WTC11 (cell line): ENCODE measurements around the gene TMEM81.

Source experiments
- CBFB ChIP-seq: sonication (generic); formaldehyde crosslinking; IDR thresholded peaks from 2 replicates; pipeline ENCODE4 v1.8.1; 2022; ENCODE audit warnings: mild to moderate bottlenecking, low read depth, missing genetic modification reagents
- E2F5 ChIP-seq: sonication (generic); formaldehyde crosslinking; IDR thresholded peaks from 2 replicates; pipeline ENCODE4 v1.8.1; 2022; ENCODE audit warnings: mild to moderate bottlenecking, moderate library complexity, missing genetic modification reagents
- NFYB ChIP-seq: sonication (generic); formaldehyde crosslinking; conservative IDR thresholded peaks from 2 replicates; pipeline ENCODE4 v1.8.0; 2022; ENCODE audit warnings: low read depth, missing genetic modification reagents
- NR2C2 ChIP-seq: sonication (generic); formaldehyde crosslinking; IDR thresholded peaks from 2 replicates; pipeline ENCODE4 v1.8.0; 2022; ENCODE audit warnings: mild to moderate bottlenecking, missing genetic modification reagents
- ZNF121 ChIP-seq: sonication (generic); formaldehyde crosslinking; IDR thresholded peaks from 2 replicates; pipeline ENCODE4 v1.8.0; 2023; ENCODE audit warnings: missing genetic modification reagents
- ZNF317 ChIP-seq: sonication (generic); formaldehyde crosslinking; IDR thresholded peaks from 2 replicates; pipeline ENCODE4 v1.8.1; 2023; ENCODE audit warnings: low read depth, mild to moderate bottlenecking, moderate library complexity, missing genetic modification reagents, borderline replicate concordance
- ZNF416 ChIP-seq: fragments of 250-450 bp; sonication (Bioruptor Pico); IDR thresholded peaks from 2 replicates; pipeline ENCODE4 v1.9.0; 2021; ENCODE audit warnings: mild to moderate bottlenecking, inconsistent platforms
- ZNF512 ChIP-seq: sonication (generic); formaldehyde crosslinking; IDR thresholded peaks from 2 replicates; pipeline ENCODE4 v1.8.1; 2022; ENCODE audit warnings: missing genetic modification reagents, borderline replicate concordance
- TF ChIP-seq, protein P1 (sequence below): sonication (generic); formaldehyde crosslinking; IDR thresholded peaks from 2 replicates; pipeline ENCODE4 v1.8.0; 2022; ENCODE audit warnings: mild to moderate bottlenecking, missing genetic modification reagents
- TF ChIP-seq, protein P2 (sequence below): fragments of 200-600 bp; IDR thresholded peaks from 2 replicates; pipeline ENCODE4 v1.8.0; 2022; ENCODE audit warnings: antibody characterized with exemption
- TF ChIP-seq, protein P3 (sequence below): sonication (generic); formaldehyde crosslinking; IDR thresholded peaks from 2 replicates; pipeline ENCODE4 v1.8.1; 2023; ENCODE audit warnings: mild to moderate bottlenecking, missing genetic modification reagents, moderate library complexity
- TF ChIP-seq, protein P4 (sequence below): sonication (generic); formaldehyde crosslinking; IDR thresholded peaks from 2 replicates; pipeline ENCODE4 v1.8.0; 2022; ENCODE audit warnings: mild to moderate bottlenecking, missing genetic modification reagents
- TF ChIP-seq, protein P5 (sequence below): sonication (generic); formaldehyde crosslinking; IDR thresholded peaks from 2 replicates; pipeline ENCODE4 v1.8.0; 2022; ENCODE audit warnings: missing genetic modification reagents

GRCh38 chr1:205071801-205072200 lies 12.5 kb downstream of the TMEM81 start:
- TF ChIP-seq, protein P1, sequence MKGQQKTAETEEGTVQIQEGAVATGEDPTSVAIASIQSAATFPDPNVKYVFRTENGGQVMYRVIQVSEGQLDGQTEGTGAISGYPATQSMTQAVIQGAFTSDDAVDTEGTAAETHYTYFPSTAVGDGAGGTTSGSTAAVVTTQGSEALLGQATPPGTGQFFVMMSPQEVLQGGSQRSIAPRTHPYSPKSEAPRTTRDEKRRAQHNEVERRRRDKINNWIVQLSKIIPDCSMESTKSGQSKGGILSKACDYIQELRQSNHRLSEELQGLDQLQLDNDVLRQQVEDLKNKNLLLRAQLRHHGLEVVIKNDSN = no peak
- TF ChIP-seq, protein P2, sequence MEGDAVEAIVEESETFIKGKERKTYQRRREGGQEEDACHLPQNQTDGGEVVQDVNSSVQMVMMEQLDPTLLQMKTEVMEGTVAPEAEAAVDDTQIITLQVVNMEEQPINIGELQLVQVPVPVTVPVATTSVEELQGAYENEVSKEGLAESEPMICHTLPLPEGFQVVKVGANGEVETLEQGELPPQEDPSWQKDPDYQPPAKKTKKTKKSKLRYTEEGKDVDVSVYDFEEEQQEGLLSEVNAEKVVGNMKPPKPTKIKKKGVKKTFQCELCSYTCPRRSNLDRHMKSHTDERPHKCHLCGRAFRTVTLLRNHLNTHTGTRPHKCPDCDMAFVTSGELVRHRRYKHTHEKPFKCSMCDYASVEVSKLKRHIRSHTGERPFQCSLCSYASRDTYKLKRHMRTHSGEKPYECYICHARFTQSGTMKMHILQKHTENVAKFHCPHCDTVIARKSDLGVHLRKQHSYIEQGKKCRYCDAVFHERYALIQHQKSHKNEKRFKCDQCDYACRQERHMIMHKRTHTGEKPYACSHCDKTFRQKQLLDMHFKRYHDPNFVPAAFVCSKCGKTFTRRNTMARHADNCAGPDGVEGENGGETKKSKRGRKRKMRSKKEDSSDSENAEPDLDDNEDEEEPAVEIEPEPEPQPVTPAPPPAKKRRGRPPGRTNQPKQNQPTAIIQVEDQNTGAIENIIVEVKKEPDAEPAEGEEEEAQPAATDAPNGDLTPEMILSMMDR = no peak
- TF ChIP-seq ZNF121 (CRISPR knock-in tag) = no peak
- no peak for TF ChIP-seq ZNF317 (CRISPR knock-in tag)
- TF ChIP-seq E2F5 = no peak
- no peak for TF ChIP-seq ZNF416 (CRISPR knock-in tag)
- TF ChIP-seq ZNF512 (CRISPR knock-in tag) = no peak
- TF ChIP-seq, protein P3, sequence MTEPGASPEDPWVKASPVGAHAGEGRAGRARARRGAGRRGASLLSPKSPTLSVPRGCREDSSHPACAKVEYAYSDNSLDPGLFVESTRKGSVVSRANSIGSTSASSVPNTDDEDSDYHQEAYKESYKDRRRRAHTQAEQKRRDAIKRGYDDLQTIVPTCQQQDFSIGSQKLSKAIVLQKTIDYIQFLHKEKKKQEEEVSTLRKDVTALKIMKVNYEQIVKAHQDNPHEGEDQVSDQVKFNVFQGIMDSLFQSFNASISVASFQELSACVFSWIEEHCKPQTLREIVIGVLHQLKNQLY (CRISPR knock-in tag) = no peak
- no peak for TF ChIP-seq NR2C2 (CRISPR knock-in tag)
- TF ChIP-seq, protein P4, sequence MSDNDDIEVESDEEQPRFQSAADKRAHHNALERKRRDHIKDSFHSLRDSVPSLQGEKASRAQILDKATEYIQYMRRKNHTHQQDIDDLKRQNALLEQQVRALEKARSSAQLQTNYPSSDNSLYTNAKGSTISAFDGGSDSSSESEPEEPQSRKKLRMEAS (CRISPR knock-in tag) = no peak
- TF ChIP-seq, protein P5, sequence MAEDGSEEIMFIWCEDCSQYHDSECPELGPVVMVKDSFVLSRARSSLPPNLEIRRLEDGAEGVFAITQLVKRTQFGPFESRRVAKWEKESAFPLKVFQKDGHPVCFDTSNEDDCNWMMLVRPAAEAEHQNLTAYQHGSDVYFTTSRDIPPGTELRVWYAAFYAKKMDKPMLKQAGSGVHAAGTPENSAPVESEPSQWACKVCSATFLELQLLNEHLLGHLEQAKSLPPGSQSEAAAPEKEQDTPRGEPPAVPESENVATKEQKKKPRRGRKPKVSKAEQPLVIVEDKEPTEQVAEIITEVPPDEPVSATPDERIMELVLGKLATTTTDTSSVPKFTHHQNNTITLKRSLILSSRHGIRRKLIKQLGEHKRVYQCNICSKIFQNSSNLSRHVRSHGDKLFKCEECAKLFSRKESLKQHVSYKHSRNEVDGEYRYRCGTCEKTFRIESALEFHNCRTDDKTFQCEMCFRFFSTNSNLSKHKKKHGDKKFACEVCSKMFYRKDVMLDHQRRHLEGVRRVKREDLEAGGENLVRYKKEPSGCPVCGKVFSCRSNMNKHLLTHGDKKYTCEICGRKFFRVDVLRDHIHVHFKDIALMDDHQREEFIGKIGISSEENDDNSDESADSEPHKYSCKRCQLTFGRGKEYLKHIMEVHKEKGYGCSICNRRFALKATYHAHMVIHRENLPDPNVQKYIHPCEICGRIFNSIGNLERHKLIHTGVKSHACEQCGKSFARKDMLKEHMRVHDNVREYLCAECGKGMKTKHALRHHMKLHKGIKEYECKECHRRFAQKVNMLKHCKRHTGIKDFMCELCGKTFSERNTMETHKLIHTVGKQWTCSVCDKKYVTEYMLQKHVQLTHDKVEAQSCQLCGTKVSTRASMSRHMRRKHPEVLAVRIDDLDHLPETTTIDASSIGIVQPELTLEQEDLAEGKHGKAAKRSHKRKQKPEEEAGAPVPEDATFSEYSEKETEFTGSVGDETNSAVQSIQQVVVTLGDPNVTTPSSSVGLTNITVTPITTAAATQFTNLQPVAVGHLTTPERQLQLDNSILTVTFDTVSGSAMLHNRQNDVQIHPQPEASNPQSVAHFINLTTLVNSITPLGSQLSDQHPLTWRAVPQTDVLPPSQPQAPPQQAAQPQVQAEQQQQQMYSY (CRISPR knock-in tag) = no peak
- no peak for TF ChIP-seq NFYB (CRISPR knock-in tag)
- TF ChIP-seq CBFB (CRISPR knock-in tag) = no peak
